Activated T-cell treated with anti-CD3 and anti-CD28 coated beads, Interleukin-2, amount 50 U/mL, for 1 hour (primary cell): ENCODE data around the gene ADGRG1.
"Not testable (repeated sequence)": the region's sequence is repeated elsewhere in the genome, so short reads cannot be mapped to it uniquely, and the experiment has no call there.

Source experiments
- DNase-seq: peaks from one replicate; pipeline ENCODE4 v3.0.0-alpha.2; 2020

The ADGRG1 gene

GRCh38 chr16:57704905-57705852, 76.7 kb downstream of the ADGRG1 start:
- DNase-seq, result no peak

GRCh38 chr16:57706717-57707116, 78.3 kb downstream of the ADGRG1 start:
- no peak for DNase-seq

GRCh38 chr16:57707331-57707730, 78.9 kb downstream of the ADGRG1 start:
- DNase-seq, result no peak

GRCh38 chr16:57708168-57708567, 79.7 kb downstream of the ADGRG1 start:
- DNase-seq, result no peak

GRCh38 chr16:57709663-57710062, 81.2 kb downstream of the ADGRG1 start:
- DNase-seq, result no peak

GRCh38 chr16:57711346-57711745, 82.9 kb downstream of the ADGRG1 start:
- no peak for DNase-seq

- DNase-seq, result no peak
These were observed 83.6 kb downstream of the ADGRG1 start for GRCh38 chr16:57711993-57712392.

GRCh38 chr16:57712569-57712968, 84.1 kb downstream of the ADGRG1 start:
- DNase-seq, result not testable (repeated sequence)

GRCh38 chr16:57713596-57713995, 85.2 kb downstream of the ADGRG1 start:
- DNase-seq, result no peak

- DNase-seq, result no peak
These were observed 85.6 kb downstream of the ADGRG1 start for GRCh38 chr16:57714047-57714446.
